GM21528 (cell line): ENCODE data around the gene LIM2.
"Not testable (repeated sequence)": the region's sequence is repeated elsewhere in the genome, so short reads cannot be mapped to it uniquely, and the experiment has no call there.

Experiments used
- ATAC-seq: cut with Tn5 transposase; IDR thresholded peaks from one replicate; pipeline ENCODE4 v1.9.1; 2021; ENCODE audit warnings: mild to moderate bottlenecking, moderate library complexity; ENCODE audit not compliant: unreplicated experiment, low FRiP score

The LIM2 gene

GRCh38 chr19:51387924-51388389 lies at the start of gene LIM2:
Gene LIM2, minus strand, starts transcription at chr19:51387974. Its CDS starts 531 bp downstream, at chr19:51387443.
- ATAC-seq: no peak

GRCh38 chr19:51434456-51434855 lies 46.7 kb upstream of the LIM2 start:
- ATAC-seq: no peak

GRCh38 chr19:51433043-51433442 lies 45.3 kb upstream of the LIM2 start:
- ATAC-seq: no peak

GRCh38 chr19:51431124-51431523 lies 43.4 kb upstream of the LIM2 start:
- ATAC-seq: no peak

- no peak for ATAC-seq
Measured at GRCh38 chr19:51430221-51430620, 42.4 kb upstream of the LIM2 start.

- ATAC-seq: no peak
Measured at GRCh38 chr19:51427201-51427600, 39.4 kb upstream of the LIM2 start.

GRCh38 chr19:51422053-51422448 lies 34.3 kb upstream of the LIM2 start:
- ATAC-seq: no peak

GRCh38 chr19:51421229-51422052 lies 33.7 kb upstream of the LIM2 start:
- no peak for ATAC-seq

GRCh38 chr19:51420511-51420910 lies 32.7 kb upstream of the LIM2 start:
- not testable (repeated sequence) for ATAC-seq

GRCh38 chr19:51418707-51419106 lies 30.9 kb upstream of the LIM2 start:
- no peak for ATAC-seq

GRCh38 chr19:51417810-51418157 lies 30.0 kb upstream of the LIM2 start:
- no peak for ATAC-seq

GRCh38 chr19:51417107-51417809 lies 29.5 kb upstream of the LIM2 start, which contains the start of gene SIGLEC10:
Gene SIGLEC10, minus strand, starts transcription at chr19:51417642. Its CDS starts 61 bp downstream, at chr19:51417581.
- ATAC-seq: no peak

- ATAC-seq: not testable (repeated sequence)
Measured at GRCh38 chr19:51416422-51416821, 28.6 kb upstream of the LIM2 start.

GRCh38 chr19:51415187-51415586 lies 27.4 kb upstream of the LIM2 start:
- no peak for ATAC-seq

- ATAC-seq: no peak
Measured at GRCh38 chr19:51410950-51411748, 23.4 kb upstream of the LIM2 start.

GRCh38 chr19:51407511-51408131 lies 19.8 kb upstream of the LIM2 start:
- no peak for ATAC-seq

- ATAC-seq: no peak
Measured at GRCh38 chr19:51402117-51402516, 14.3 kb upstream of the LIM2 start.

GRCh38 chr19:51399936-51400335 lies 12.2 kb upstream of the LIM2 start:
- not testable (repeated sequence) for ATAC-seq

GRCh38 chr19:51399231-51399630 lies 11.5 kb upstream of the LIM2 start:
- no peak for ATAC-seq

- ATAC-seq: no peak
Measured at GRCh38 chr19:51398096-51398704, 10.4 kb upstream of the LIM2 start.
